DND-41 (cell line): ENCODE results near the gene KIF3B.
"Not testable (repeated sequence)": the region's sequence is repeated elsewhere in the genome, so short reads cannot be mapped to it uniquely, and the experiment has no call there.

Experiments
- ATAC-seq: fragments of 200-7000 bp; cut with Tn5 transposase; 3 replicates; pipeline ENCODE4 v1.9.1; 2021; ENCODE audit warnings: low read depth; ENCODE audit not compliant: insufficient read depth
- DNase-seq: peaks from one replicate; pipeline ENCODE4 v3.0.0-alpha.2; 2020
- H2AFZ ChIP-seq: 2 replicates; pipeline ENCODE4 v1.6.0; 2012; ENCODE audit warnings: low read depth, low read length
- H3K27ac ChIP-seq: 2 replicates; pipeline ENCODE4 v1.5.1; 2012; ENCODE audit warnings: low read length, inconsistent platforms
- H3K27me3 ChIP-seq: fragments of 200-600 bp; sonication (generic); 2 replicates; pipeline ENCODE4 v1.6.0; 2012; ENCODE audit warnings: low read length, mild to moderate bottlenecking, inconsistent platforms; ENCODE audit not compliant: insufficient read depth, poor library complexity
- H3K36me3 ChIP-seq: 2 replicates; pipeline ENCODE4 v1.5.1; 2012; ENCODE audit warnings: low read length, inconsistent platforms; ENCODE audit not compliant: insufficient read depth
- H3K4me1 ChIP-seq: 2 replicates; pipeline ENCODE4 v1.5.1; 2012; ENCODE audit warnings: mild to moderate bottlenecking, low read length; ENCODE audit not compliant: insufficient read depth
- H3K4me2 ChIP-seq: 2 replicates; pipeline ENCODE4 v1.6.0; 2012; ENCODE audit warnings: mild to moderate bottlenecking, moderate library complexity, low read length, inconsistent platforms; ENCODE audit not compliant: insufficient read depth
- H3K4me3 ChIP-seq, 2 experiments: fragments of 200-600 bp in 1 of 2; shearing (Covaris generic) in 1 of 2; 2 replicates each; pipeline ENCODE4 v1.5.1; 2012 to 2016; ENCODE audit warnings: inconsistent platforms in 2 of 2, low read length in 2 of 2, mild to moderate bottlenecking in 2 of 2, low read depth in 1 of 2, moderate library complexity in 1 of 2
- H3K79me2 ChIP-seq: 2 replicates; pipeline ENCODE4 v1.6.0; 2012; ENCODE audit warnings: low read length, inconsistent platforms; ENCODE audit not compliant: insufficient read depth
- H3K9ac ChIP-seq: 2 replicates; pipeline ENCODE4 v1.6.0; 2012; ENCODE audit warnings: low read depth, mild to moderate bottlenecking, inconsistent platforms, low read length, moderate library complexity
- H3K9me3 ChIP-seq: 2 replicates; pipeline ENCODE4 v1.5.1; 2012; ENCODE audit warnings: low read length, moderate library complexity, mild to moderate bottlenecking, inconsistent platforms; ENCODE audit not compliant: insufficient read depth, severe bottlenecking
- H4K20me1 ChIP-seq: 2 replicates; pipeline ENCODE4 v1.6.0; 2012; ENCODE audit warnings: low read length; ENCODE audit not compliant: insufficient read depth
- CTCF ChIP-seq: IDR thresholded peaks from 2 replicates; pipeline ENCODE4 v1.5.1; 2012; ENCODE audit warnings: borderline replicate concordance, low read length, moderate library complexity, mild to moderate bottlenecking; ENCODE audit not compliant: poor library complexity, severe bottlenecking; ENCODE audit errors: extremely low read depth
- EZH2 ChIP-seq: IDR thresholded peaks from 3 replicates; pipeline ENCODE4 v1.6.1; 2012; ENCODE audit warnings: borderline replicate concordance, low read depth, mild to moderate bottlenecking, moderate library complexity, low read length, inconsistent platforms; ENCODE audit not compliant: severe bottlenecking

Gene KIF3B

DNA sequence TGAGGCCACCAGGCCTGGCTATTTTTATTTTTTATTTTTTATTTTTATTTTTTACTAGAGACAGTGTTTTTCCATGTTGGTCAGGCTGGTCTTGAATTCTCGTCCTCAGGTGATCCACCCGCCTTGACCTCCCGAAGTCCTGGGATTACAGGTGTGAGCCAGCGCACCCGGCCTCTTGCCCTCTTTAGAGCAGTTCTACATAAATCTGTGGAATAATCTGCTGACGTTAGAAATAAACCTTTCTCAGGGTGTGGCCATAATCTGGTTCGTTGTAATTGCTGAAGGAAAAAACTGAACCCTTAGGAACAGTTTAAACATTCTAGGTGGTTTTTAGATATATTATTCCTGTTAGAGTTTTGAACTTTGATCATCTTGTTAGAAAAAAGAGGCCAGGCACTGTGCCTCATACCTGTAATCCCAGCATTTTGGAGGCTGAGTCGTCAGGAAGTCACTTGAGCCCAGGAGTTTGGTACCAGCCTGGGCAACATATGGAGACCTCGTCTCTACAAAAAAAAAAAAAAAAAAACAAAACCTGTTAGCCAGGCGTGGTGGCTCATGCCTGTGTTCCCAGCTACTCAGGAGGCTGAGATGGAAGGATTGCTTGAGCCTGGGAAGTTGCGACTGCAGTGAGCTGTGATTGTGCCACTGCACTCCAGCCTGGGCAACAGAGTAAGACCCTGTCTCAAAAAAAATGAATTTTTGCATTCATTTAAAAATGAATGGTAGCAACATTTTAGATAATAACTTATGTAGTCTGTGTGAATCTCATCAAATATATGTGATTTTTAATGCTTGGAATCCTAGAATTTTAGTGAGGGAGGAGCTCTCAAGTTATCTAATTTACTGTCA lies 104.9 kb downstream of the KIF3B start:
- no peak for ATAC-seq
- Histone ChIP-seq H3K4me3 (no peak overlapping the region), H3K9ac (no peak overlapping the region), H3K27ac (no peak overlapping the region), H3K9me3 (no peaks in the 10 kb centered on the region), H3K4me1 (peaks cover 36% of the 10 kb centered on the region), H2AFZ (no peak overlapping the region), H4K20me1 (peaks cover 63% of the 10 kb centered on the region), H3K36me3 (peaks cover 53% of the 10 kb centered on the region), H3K79me2 (peaks cover 91% of the 10 kb centered on the region), H3K4me2 (no peak overlapping the region), H3K27me3 (no peaks in the 10 kb centered on the region)
- TF ChIP-seq CTCF (no peak), EZH2 (no peak)
- DNase-seq: no peak

DNA sequence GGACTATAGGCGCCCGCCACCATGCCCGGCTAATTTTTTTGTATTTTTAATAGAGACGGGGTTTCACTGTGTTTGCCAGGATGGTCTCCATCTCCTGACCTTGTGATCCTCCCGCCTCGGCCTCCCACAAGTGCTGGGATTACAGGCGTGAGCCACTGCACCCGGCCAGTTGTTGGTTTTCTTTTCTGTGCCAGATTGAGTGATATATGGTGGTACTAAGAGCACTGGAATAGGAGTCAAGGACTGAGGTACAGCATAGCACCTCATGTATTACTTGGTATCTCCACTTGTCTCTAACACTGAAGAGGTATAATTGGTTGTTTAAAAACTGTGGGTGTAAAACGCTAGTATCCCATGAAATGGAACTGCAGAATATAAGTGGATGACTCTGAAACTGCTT lies 106.0 kb downstream of the KIF3B start:
- ATAC-seq, DNase-seq, H3K27me3 ChIP-seq, H3K9me3 ChIP-seq, H2AFZ ChIP-seq, H3K4me3 ChIP-seq, H3K9ac ChIP-seq, H3K4me2 ChIP-seq: not testable (repeated sequence)
- Histone ChIP-seq H3K4me1 (peaks cover 45% of the 10 kb centered on the region), H3K79me2 (peaks cover 91% of the 10 kb centered on the region), H3K36me3 (peaks cover 42% of the 10 kb centered on the region), H4K20me1 (peaks cover 63% of the 10 kb centered on the region), H3K27ac (0 out of 2 replicates have a peak overlapping the region, but pooled peaks have one; percentile 1)
